ENCODE measurements around the gene SREK1. TPM values are rescaled to one million over a fixed set of nuclear protein-coding genes. Genes with fewer than 3 reads are reported as not detected.

The SREK1 gene
- polyA plus RNA-seq, 2 of the 4 experiments (the other 2 are of a cell fraction): 47.6 to 87.1 TPM

DNA sequence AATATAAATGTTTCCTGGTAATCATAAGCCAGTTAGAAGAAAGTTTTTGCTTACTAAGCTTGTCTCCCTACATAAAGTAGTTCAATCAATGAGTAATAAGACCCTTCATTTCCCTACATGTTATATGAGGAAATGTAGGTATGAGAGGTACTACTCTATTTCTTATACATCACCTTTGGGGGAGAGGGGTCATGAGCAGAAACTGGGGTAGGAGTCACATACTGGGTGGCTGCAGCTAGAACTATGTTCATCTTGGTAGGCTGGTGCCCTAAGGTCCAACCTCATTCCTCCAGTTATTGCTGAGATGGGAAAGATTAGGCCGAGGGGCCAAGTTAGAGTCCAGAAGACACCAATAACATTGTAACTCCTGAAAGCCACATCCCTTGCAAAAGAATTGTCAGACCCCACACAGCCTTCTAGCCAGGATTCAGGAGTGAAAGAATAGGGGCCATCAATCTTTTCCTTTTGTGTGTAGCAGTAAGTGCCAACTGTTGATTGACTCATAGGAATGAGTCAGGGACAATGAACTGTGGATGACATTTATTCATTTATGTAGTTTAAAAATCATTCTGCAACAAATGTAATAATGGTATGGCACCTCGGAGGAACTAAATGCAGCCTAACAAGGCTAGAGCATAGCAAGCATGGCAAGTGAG, 21.6 kb upstream of the SREK1 start:
- H3K27ac ChIP-seq: no peak overlapping the region
- no peaks in the 10 kb centered on the region for H3K9me3 ChIP-seq
- WGBS (ENCODE audit: missing lambda C conversion rate): 63% methylated on average over 2 of the region's 2 CpGs
- no peak overlapping the region for H3K4me3 ChIP-seq
- CTCF ChIA-PET: no interaction called here
- POLR2A ChIA-PET: no interaction called here
- DNase-seq (ENCODE audit: low read depth in 1 of 2, low spot score in 1 of 2): no peak
- ATAC-seq: no peak
- no peaks in the 10 kb centered on the region for H3K4me1 ChIP-seq
- TF ChIP-seq, protein P1, sequence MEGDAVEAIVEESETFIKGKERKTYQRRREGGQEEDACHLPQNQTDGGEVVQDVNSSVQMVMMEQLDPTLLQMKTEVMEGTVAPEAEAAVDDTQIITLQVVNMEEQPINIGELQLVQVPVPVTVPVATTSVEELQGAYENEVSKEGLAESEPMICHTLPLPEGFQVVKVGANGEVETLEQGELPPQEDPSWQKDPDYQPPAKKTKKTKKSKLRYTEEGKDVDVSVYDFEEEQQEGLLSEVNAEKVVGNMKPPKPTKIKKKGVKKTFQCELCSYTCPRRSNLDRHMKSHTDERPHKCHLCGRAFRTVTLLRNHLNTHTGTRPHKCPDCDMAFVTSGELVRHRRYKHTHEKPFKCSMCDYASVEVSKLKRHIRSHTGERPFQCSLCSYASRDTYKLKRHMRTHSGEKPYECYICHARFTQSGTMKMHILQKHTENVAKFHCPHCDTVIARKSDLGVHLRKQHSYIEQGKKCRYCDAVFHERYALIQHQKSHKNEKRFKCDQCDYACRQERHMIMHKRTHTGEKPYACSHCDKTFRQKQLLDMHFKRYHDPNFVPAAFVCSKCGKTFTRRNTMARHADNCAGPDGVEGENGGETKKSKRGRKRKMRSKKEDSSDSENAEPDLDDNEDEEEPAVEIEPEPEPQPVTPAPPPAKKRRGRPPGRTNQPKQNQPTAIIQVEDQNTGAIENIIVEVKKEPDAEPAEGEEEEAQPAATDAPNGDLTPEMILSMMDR (IDR thresholded peaks at IDR 0.05): no peak
- no peak for FAIRE-seq
- H3K4me2 ChIP-seq: no peak overlapping the region

DNA sequence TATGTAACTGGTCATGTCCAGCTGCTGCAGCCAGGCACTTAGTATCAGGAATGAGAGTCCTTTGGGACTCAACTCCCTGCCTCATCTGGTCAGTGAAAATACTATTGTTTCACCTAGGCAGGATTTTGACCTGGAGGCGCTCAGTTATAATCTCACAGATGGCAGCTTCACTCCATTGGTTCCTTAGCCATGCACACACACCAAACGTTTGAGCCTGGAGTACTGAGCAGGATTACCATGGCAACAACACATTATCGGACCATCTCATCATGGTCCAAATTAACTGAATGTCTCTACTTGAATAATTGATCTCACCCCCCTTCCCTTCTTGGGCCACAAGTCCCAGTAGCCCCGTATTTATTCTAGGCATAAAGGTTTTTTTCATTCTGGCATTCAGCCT, 15.0 kb upstream of the SREK1 start:
- Histone ChIP-seq H3K27ac (no peak overlapping the region), H3K9me3 (no peaks in the 10 kb centered on the region; the same call in 2 of the 3 replicates), H3K4me3 (no peak overlapping the region), H3K4me1 (no peaks in the 10 kb centered on the region), H3K4me2 (no peak overlapping the region)
- POLR2A ChIA-PET: no interaction called here
- CTCF ChIA-PET: no interaction called here
- no peak for ATAC-seq
- TF ChIP-seq ESRRA (IDR thresholded peaks at IDR 0.05; ENCODE audit: borderline replicate concordance, low read length) (no peak), ZSCAN20 (CRISPR knock-in tag; IDR thresholded peaks at IDR 0.05) (no peak), RFX5 (IDR thresholded peaks at IDR 0.05) (no peak), HDAC2 (IDR thresholded peaks at IDR 0.05) (no peak), RARB (CRISPR knock-in tag; IDR thresholded peaks at IDR 0.05) (no peak), FOSL2 (IDR thresholded peaks at IDR 0.05) (no peak), FOSL2 (CRISPR knock-in tag; IDR thresholded peaks at IDR 0.05) (no peak), EP300 (IDR thresholded peaks at IDR 0.05) (no peak), EHMT2 (IDR thresholded peaks at IDR 0.05; ENCODE audit: low read depth) (no peak)
- TF ChIP-seq, protein P1 (IDR thresholded peaks at IDR 0.05): no peak
- TF ChIP-seq, protein P2, sequence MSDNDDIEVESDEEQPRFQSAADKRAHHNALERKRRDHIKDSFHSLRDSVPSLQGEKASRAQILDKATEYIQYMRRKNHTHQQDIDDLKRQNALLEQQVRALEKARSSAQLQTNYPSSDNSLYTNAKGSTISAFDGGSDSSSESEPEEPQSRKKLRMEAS (IDR thresholded peaks at IDR 0.05): no peak
- DNase-seq (ENCODE audit: low read depth in 1 of 2, low spot score in 1 of 2): no peak
- 52% methylated on average over 4 of the region's 4 CpGs for WGBS (ENCODE audit: missing lambda C conversion rate)
- FAIRE-seq: no peak

DNA sequence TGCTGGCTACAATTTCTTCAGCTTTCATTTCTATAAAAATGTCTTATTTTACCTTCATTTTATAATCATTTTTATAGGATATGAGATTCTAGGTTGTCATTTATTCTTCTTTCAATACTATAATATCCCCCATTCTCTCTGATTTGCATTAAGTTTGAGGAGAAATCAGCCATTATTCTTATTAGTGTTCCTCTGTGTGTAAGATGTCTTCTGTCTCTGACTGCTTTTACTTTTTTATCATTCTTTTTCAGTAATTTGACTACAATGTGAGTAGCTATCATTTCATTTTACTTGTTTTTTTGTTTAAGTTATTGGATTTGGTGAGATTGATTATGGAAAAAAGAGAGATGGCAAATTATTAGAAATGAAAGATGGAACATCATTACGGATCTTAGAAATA, 13.6 kb upstream of the SREK1 start:
- DNase-seq (ENCODE audit: low read depth in 1 of 2, low spot score in 1 of 2) (no peak), FAIRE-seq (no peak), ATAC-seq (no peak)
- Histone ChIP-seq H3K4me1 (no peaks in the 10 kb centered on the region), H3K27ac (no peak overlapping the region), H3K9me3 (no peaks in the 10 kb centered on the region; the same call in 2 of the 3 replicates), H3K4me3 (no peak overlapping the region), H3K4me2 (no peak overlapping the region)
- TF ChIP-seq ESRRA (IDR thresholded peaks at IDR 0.05; ENCODE audit: borderline replicate concordance, low read length): no peak
- TF ChIP-seq TP53 (CRISPR knock-in tag; IDR thresholded peaks at IDR 0.05): no peak
- no peak for TF ChIP-seq RCOR1 (IDR thresholded peaks at IDR 0.05; ENCODE audit: low read depth, low read length)
- no peak for TF ChIP-seq EHF (CRISPR knock-in tag; IDR thresholded peaks at IDR 0.05)
- no peak for TF ChIP-seq HOXA7 (CRISPR knock-in tag; IDR thresholded peaks at IDR 0.05)
- no peak for TF ChIP-seq ZC3H11A (IDR thresholded peaks at IDR 0.05)
- no peak for TF ChIP-seq MYC (IDR thresholded peaks at IDR 0.05; ENCODE audit: borderline replicate concordance, low read length)
- TF ChIP-seq SMC3 (IDR thresholded peaks at IDR 0.05): no peak
- TF ChIP-seq JUN (IDR thresholded peaks at IDR 0.05): no peak
- TF ChIP-seq CEBPB (IDR thresholded peaks at IDR 0.05): no peak
- TF ChIP-seq GATA3 (IDR thresholded peaks at IDR 0.05; ENCODE audit: borderline replicate concordance): no peak
- TF ChIP-seq RFX5 (IDR thresholded peaks at IDR 0.05): no peak
- no peak for TF ChIP-seq RNF2 (IDR thresholded peaks at IDR 0.05; ENCODE audit: borderline replicate concordance, low read depth)
- TF ChIP-seq NFE2L2 (conservative IDR thresholded peaks at IDR 0.05; ENCODE audit: low read length): no peak
- WGBS (ENCODE audit: missing lambda C conversion rate): 95% methylated on average over 1 of the region's 1 CpG
- CTCF ChIA-PET: no interaction called here
- POLR2A ChIA-PET: no interaction called here
